ENCODE results near the gene DSCAML1.
"Not testable (repeated sequence)": the region's sequence is repeated elsewhere in the genome, so short reads cannot be mapped to it uniquely, and the experiment has no call there.

DSCAML1 gene

GRCh38 chr11:117458275-117459122 lies 338.5 kb downstream of the DSCAML1 start:
- H3K4me1 Mint-ChIP-seq: peaks cover 24% of the 10 kb centered on the region
- H3K4me3 Mint-ChIP-seq: no peak overlapping the region
- peaks cover 8% of the 10 kb centered on the region for H3K9me3 Mint-ChIP-seq
- H3K36me3 Mint-ChIP-seq: no peaks in the 10 kb centered on the region
- peak; percentile 42 for ATAC-seq
- H3K27ac Mint-ChIP-seq: no peak overlapping the region
- DNase-seq (ENCODE audit: low spot score in 2 of 2): no peak

- peaks cover 8% of the 10 kb centered on the region for H3K9me3 Mint-ChIP-seq
- no peaks in the 10 kb centered on the region for H3K36me3 Mint-ChIP-seq
- DNase-seq (ENCODE audit: low spot score in 2 of 2) (no peak), ATAC-seq (no peak)
- peaks cover 24% of the 10 kb centered on the region for H3K4me1 Mint-ChIP-seq
- no peak overlapping the region for H3K4me3 Mint-ChIP-seq
- no peak overlapping the region for H3K27ac Mint-ChIP-seq
Observed at GRCh38 chr11:117457835-117458234, 339.2 kb downstream of the DSCAML1 start.

GRCh38 chr11:117457031-117457785 lies 339.8 kb downstream of the DSCAML1 start:
- H3K9me3 Mint-ChIP-seq: peaks cover 8% of the 10 kb centered on the region
- H3K27ac Mint-ChIP-seq: peak overlapping the region; percentile 36
- H3K4me1 Mint-ChIP-seq: peaks cover 24% of the 10 kb centered on the region
- no peak overlapping the region for H3K4me3 Mint-ChIP-seq
- no peaks in the 10 kb centered on the region for H3K36me3 Mint-ChIP-seq
- no peak for ATAC-seq
- no peak for DNase-seq (ENCODE audit: low spot score in 2 of 2)

GRCh38 chr11:117456721-117457029 lies 340.3 kb downstream of the DSCAML1 start:
- not testable (repeated sequence) for H3K36me3 Mint-ChIP-seq; DNase-seq (ENCODE audit: low spot score in 2 of 2); H3K4me3 Mint-ChIP-seq; ATAC-seq; H3K9me3 Mint-ChIP-seq
- Mint-ChIP-seq H3K27ac (peak overlapping the region; percentile 36), H3K4me1 (peaks cover 24% of the 10 kb centered on the region)

- DNase-seq (ENCODE audit: low spot score in 2 of 2): peak in 1 of 2 donors; percentile 67
- Mint-ChIP-seq H3K4me3 (peak overlapping the region; percentile 7), H3K9me3 (peaks cover 8% of the 10 kb centered on the region), H3K27ac (peak overlapping the region; percentile 36), H3K36me3 (no peaks in the 10 kb centered on the region), H3K4me1 (peaks cover 24% of the 10 kb centered on the region)
- peak; percentile 97 for ATAC-seq
Observed at GRCh38 chr11:117456027-117456720, 340.8 kb downstream of the DSCAML1 start.

- peaks cover 8% of the 10 kb centered on the region for H3K9me3 Mint-ChIP-seq
- no peaks in the 10 kb centered on the region for H3K36me3 Mint-ChIP-seq
- no peak for DNase-seq (ENCODE audit: low spot score in 2 of 2)
- no peak overlapping the region for H3K4me3 Mint-ChIP-seq
- peaks cover 23% of the 10 kb centered on the region for H3K4me1 Mint-ChIP-seq
- ATAC-seq: no peak
- no peak overlapping the region for H3K27ac Mint-ChIP-seq
Observed at GRCh38 chr11:117454564-117454917, 342.5 kb downstream of the DSCAML1 start.

- ATAC-seq (no peak), DNase-seq (ENCODE audit: low spot score in 2 of 2) (no peak)
- no peak overlapping the region for H3K4me3 Mint-ChIP-seq
- H3K36me3 Mint-ChIP-seq: no peaks in the 10 kb centered on the region
- H3K27ac Mint-ChIP-seq: no peak overlapping the region
- H3K4me1 Mint-ChIP-seq: peaks cover 18% of the 10 kb centered on the region
- peaks cover 8% of the 10 kb centered on the region for H3K9me3 Mint-ChIP-seq
Observed at GRCh38 chr11:117453886-117454563, 343.0 kb downstream of the DSCAML1 start.

GRCh38 chr11:117449111-117449693 lies 347.8 kb downstream of the DSCAML1 start:
- Mint-ChIP-seq H3K4me1 (no peaks in the 10 kb centered on the region), H3K27ac (no peak overlapping the region), H3K9me3 (peaks cover 4% of the 10 kb centered on the region), H3K36me3 (no peaks in the 10 kb centered on the region), H3K4me3 (no peak overlapping the region)
- DNase-seq (ENCODE audit: low spot score in 2 of 2) (no peak), ATAC-seq (no peak)

- Mint-ChIP-seq H3K27ac (no peak overlapping the region), H3K9me3 (no peaks in the 10 kb centered on the region), H3K4me1 (no peaks in the 10 kb centered on the region), H3K36me3 (no peaks in the 10 kb centered on the region), H3K4me3 (no peak overlapping the region)
- no peak for DNase-seq (ENCODE audit: low spot score in 2 of 2)
- no peak for ATAC-seq
Observed at GRCh38 chr11:117444711-117445658, 352.0 kb downstream of the DSCAML1 start.

GRCh38 chr11:117444256-117444655 lies 352.8 kb downstream of the DSCAML1 start:
- Mint-ChIP-seq H3K9me3 (no peaks in the 10 kb centered on the region), H3K4me1 (no peaks in the 10 kb centered on the region), H3K36me3 (no peaks in the 10 kb centered on the region), H3K4me3 (no peak overlapping the region), H3K27ac (no peak overlapping the region)
- ATAC-seq (no peak), DNase-seq (ENCODE audit: low spot score in 2 of 2) (no peak)

- Mint-ChIP-seq H3K27ac (no peak overlapping the region), H3K4me1 (no peaks in the 10 kb centered on the region), H3K4me3 (no peak overlapping the region), H3K36me3 (no peaks in the 10 kb centered on the region), H3K9me3 (no peaks in the 10 kb centered on the region)
- DNase-seq (ENCODE audit: low spot score in 2 of 2) (no peak), ATAC-seq (peak; percentile 57)
Observed at GRCh38 chr11:117443266-117444186, 353.5 kb downstream of the DSCAML1 start.

GRCh38 chr11:117442869-117443239 lies 354.2 kb downstream of the DSCAML1 start:
- Mint-ChIP-seq H3K9me3 (no peaks in the 10 kb centered on the region), H3K4me1 (no peaks in the 10 kb centered on the region), H3K4me3 (no peak overlapping the region), H3K27ac (no peak overlapping the region), H3K36me3 (no peaks in the 10 kb centered on the region)
- ATAC-seq (no peak), DNase-seq (ENCODE audit: low spot score in 2 of 2) (no peak)
